SK-N-SH treated with all-trans-retinoic acid at 6 μM for 48 hours (cell line): ENCODE results near the gene TMEM151A.

Source experiments
- ARNTL ChIP-seq: fragments of 450-650 bp; formaldehyde crosslinking; IDR thresholded peaks from 2 replicates; pipeline ENCODE4 v1.5.0; 2020; ENCODE audit warnings: low read depth, mild to moderate bottlenecking, moderate library complexity, borderline replicate concordance
- BACH2 ChIP-seq: fragments of 250-450 bp; sonication (Bioruptor Pico); IDR thresholded peaks from 2 replicates; pipeline ENCODE4 v1.9.0; 2021; ENCODE audit warnings: mild to moderate bottlenecking, borderline replicate concordance
- CREB5 ChIP-seq: fragments of 250-450 bp; sonication (Bioruptor Pico); IDR thresholded peaks from 2 replicates; pipeline ENCODE4 v1.5.1; 2020; ENCODE audit warnings: low read depth, mild to moderate bottlenecking, moderate library complexity
- GLIS3 ChIP-seq: fragments of 250-450 bp; sonication (Bioruptor Pico); IDR thresholded peaks from 2 replicates; pipeline ENCODE4 v1.5.0; 2020; ENCODE audit warnings: mild to moderate bottlenecking, moderate library complexity
- PATZ1 ChIP-seq: fragments of 250-450 bp; sonication (Bioruptor Pico); IDR thresholded peaks from 2 replicates; pipeline ENCODE4 v1.8.0; 2020; ENCODE audit warnings: mild to moderate bottlenecking, moderate library complexity, borderline replicate concordance
- POU6F1 ChIP-seq: fragments of 250-450 bp; sonication (Bioruptor Pico); IDR thresholded peaks from 2 replicates; pipeline ENCODE4 v1.8.0; 2021; ENCODE audit warnings: low read depth, mild to moderate bottlenecking, moderate library complexity, borderline replicate concordance
- RARB ChIP-seq: fragments of 250-450 bp; sonication (Bioruptor Pico); IDR thresholded peaks from 2 replicates; pipeline ENCODE4 v1.8.0; 2021; ENCODE audit warnings: mild to moderate bottlenecking, moderate library complexity
- SNAI2 ChIP-seq: fragments of 250-450 bp; sonication (Bioruptor Pico); IDR thresholded peaks from 2 replicates; pipeline ENCODE4 v1.5.0; 2020; ENCODE audit warnings: mild to moderate bottlenecking, moderate library complexity
- TOX ChIP-seq: fragments of 250-450 bp; sonication (Bioruptor Pico); IDR thresholded peaks from 2 replicates; pipeline ENCODE4 v1.8.0; 2021; ENCODE audit warnings: mild to moderate bottlenecking, moderate library complexity, borderline replicate concordance
- ZFP3 ChIP-seq: fragments of 250-450 bp; sonication (Bioruptor Pico); IDR thresholded peaks from 2 replicates; pipeline ENCODE4 v1.5.0; 2020; ENCODE audit warnings: mild to moderate bottlenecking, moderate library complexity
- ZNF565 ChIP-seq: fragments of 450-650 bp; formaldehyde crosslinking; conservative IDR thresholded peaks from 2 replicates; pipeline ENCODE4 v1.5.0; 2020; ENCODE audit warnings: low read depth, mild to moderate bottlenecking, moderate library complexity
- TF ChIP-seq, protein P1 (sequence below): fragments of 250-450 bp; sonication (Bioruptor Pico); IDR thresholded peaks from 2 replicates; pipeline ENCODE4 v1.5.0; 2020; ENCODE audit warnings: mild to moderate bottlenecking, moderate library complexity

DNA sequence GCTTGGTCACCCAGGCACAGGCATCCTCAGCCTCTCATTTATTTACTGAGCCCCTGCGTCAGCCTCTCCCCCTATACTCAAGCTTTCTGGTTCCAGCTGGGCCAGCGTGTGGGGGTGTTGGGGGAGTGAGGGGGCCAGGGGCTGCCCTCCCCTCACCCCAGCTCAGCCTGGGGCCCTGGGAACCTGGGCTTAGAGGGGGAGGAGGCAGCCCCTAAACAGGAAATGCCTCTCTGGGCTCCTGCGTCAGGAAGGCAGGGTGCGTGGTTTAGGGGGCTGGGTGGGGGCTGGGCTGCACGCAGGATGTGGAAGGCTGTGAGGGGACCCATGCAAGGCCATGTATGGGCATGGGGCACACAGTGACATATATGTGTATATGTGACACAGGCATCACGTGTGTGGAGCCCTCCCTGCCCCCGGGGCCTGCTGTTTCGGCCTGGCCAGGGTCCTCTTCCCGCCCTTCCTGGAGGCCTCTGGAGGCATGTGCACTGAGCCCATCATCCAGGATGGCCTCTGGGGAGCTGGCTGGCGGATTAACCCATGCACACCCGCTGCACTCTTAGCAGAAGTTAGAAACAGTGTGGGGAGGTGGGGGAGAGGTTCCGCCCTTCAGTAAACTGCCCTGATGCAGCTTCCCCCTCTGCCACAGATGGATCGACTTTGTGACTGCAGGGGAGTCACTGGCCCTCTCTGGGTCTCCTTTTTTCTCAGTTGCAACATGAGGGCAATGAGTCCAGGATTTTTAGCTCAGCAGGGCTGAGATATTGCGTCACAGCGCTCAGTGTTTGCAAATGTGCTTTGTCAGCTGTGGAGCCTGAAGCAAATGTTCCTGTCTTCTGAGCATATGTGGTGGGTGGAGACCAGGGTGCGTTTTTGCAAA lies 26.3 kb downstream of the TMEM151A start:
- TF ChIP-seq PATZ1 (CRISPR knock-in tag) (no peak), BACH2 (CRISPR knock-in tag) (no peak), TOX (CRISPR knock-in tag) (no peak), ZNF565 (no peak), ARNTL (CRISPR knock-in tag) (no peak), GLIS3 (no peak), CREB5 (CRISPR knock-in tag) (no peak), ZFP3 (CRISPR knock-in tag) (no peak), SNAI2 (CRISPR knock-in tag) (no peak), POU6F1 (CRISPR knock-in tag) (no peak), RARB (CRISPR knock-in tag) (no peak)
- TF ChIP-seq, protein P1, sequence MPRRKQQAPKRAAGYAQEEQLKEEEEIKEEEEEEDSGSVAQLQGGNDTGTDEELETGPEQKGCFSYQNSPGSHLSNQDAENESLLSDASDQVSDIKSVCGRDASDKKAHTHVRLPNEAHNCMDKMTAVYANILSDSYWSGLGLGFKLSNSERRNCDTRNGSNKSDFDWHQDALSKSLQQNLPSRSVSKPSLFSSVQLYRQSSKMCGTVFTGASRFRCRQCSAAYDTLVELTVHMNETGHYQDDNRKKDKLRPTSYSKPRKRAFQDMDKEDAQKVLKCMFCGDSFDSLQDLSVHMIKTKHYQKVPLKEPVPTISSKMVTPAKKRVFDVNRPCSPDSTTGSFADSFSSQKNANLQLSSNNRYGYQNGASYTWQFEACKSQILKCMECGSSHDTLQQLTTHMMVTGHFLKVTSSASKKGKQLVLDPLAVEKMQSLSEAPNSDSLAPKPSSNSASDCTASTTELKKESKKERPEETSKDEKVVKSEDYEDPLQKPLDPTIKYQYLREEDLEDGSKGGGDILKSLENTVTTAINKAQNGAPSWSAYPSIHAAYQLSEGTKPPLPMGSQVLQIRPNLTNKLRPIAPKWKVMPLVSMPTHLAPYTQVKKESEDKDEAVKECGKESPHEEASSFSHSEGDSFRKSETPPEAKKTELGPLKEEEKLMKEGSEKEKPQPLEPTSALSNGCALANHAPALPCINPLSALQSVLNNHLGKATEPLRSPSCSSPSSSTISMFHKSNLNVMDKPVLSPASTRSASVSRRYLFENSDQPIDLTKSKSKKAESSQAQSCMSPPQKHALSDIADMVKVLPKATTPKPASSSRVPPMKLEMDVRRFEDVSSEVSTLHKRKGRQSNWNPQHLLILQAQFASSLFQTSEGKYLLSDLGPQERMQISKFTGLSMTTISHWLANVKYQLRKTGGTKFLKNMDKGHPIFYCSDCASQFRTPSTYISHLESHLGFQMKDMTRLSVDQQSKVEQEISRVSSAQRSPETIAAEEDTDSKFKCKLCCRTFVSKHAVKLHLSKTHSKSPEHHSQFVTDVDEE = no peak
